Islet of Langerhans (tissue), 1 donor: ENCODE measurements around the gene PMFBP1.

Source experiments
- FAIRE-seq: peaks from one replicate; lab custom pipeline; 2011; peaks lifted over from hg19 to GRCh38; lab: Jason Lieb, UNC

The PMFBP1 gene

DNA sequence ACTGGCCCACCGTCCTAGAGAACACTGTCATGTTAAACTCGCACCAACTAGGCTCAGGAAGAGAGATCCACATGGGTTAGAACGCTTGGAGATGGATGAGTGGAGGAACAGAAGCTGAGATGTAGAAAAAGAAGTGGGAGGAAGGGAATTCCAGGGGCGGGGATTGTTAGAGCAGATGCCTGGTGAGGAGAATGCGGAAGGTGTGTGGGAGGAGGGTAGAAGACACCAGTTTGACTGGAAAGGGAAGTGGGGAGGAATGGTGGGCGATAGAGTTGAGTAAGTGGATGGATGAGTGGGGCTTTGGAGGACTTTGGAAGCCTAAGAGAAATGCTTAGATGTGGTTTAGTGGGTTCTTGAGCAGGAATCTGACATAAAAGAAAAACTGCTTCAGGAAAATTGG, 40.9 kb downstream of the PMFBP1 start:
- no peak for FAIRE-seq

DNA sequence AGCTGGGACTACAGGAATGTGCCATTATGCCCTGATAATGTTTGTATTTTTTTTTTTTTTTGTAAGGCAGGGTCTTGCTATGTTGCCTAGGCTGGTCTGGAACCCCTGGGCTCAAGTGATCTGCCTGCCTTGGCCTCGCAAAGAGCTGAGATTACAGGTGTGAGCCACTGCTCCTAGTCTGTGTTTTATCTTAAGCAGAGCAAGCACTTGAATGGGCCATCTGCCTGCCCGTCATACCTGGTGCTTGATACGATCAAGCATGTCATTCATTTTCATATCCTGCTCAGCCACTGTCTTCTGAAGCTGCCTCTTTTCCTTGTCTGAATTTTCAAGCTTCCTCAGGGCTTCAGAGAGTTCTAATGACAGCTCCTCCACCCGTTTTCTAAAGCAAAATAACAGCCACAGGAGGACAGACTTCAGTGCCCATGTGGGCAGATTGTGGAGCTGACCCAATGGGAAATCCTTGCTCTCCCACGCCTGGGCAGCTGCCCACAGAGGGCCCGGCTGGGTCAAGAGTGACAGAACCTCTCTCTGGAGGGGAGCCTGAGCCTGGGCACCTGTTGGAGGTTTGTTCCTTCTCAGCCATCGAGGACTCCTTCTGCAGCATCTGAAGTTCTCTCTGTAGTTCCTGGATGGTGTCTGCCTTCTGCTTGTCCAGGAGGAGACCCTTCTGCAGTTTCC, 41.8 kb downstream of the PMFBP1 start:
- no peak for FAIRE-seq

DNA sequence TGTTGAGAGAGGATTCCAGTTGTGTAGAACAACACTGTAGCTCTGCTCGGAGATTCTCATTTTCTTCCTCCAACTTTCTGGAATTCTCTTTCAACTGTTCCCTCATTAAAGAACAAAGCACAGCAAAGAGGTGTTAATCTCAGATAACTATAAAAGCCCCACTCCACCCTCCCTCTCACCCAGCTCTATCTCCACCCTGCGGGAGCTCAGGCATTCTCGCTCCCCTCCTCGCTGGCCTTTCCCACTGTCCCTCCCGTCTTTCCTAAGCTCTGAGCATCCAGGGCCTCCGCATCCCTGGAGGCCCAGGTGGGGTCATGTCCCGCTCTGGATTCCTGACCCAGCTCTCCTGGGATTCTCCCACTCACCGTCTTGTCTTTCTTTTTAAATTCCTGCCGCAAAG, 43.3 kb downstream of the PMFBP1 start:
- FAIRE-seq, result no peak

DNA sequence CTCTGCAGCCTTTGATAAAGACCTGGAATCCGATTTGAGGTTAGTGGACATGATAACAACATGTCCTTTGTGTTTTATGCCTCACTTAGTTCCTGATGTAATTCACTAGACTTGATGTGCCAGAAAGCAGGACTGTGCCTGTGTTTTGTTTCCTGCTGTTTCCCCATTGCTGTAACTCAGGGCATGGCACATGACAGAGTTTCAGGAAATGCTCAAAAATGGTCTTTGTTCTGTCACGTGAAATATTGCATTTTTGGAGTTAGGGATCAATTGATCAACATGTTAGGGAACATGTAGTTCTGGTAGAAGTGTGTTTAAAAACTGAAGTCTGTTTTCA, 45.6 kb downstream of the PMFBP1 start:
- FAIRE-seq, result no peak

DNA sequence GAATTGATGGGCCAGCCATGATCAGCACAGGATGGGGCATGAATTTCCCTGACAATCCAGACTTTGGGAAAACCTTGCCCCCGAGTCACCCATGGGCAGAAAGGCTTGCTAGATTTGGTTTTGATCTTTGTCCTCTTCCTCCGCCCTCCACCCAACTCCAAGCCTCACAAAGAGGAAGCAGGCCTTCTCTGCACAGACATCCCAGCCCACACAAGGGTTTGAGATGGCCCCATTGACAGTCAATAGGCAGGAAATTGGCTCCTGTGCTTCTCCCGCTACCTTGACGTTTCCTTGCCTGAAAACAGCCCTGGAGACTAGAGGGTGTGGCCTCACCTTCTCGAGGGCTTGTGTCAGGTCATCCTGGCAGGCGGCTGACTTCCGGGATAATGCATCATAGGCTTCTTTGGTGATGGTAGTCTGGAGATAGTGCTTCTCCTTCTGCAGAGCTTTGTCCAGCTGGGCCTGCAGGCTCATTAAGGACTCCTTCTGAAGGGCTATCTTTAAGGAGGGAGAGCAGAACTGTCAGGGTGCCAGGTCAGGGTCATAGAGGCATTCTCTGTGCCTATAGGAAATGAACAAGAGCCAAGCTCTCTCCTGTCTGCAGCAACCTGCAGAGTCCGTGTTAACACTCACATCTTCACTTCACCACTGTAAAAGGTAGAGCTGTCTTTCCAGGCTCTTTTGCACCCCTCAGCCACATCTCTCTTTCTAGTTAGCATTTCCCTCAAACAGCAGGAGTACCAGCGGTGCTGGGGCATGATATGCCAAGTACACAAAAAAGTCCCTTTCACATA, 46.1 kb downstream of the PMFBP1 start:
- FAIRE-seq, result no peak

DNA sequence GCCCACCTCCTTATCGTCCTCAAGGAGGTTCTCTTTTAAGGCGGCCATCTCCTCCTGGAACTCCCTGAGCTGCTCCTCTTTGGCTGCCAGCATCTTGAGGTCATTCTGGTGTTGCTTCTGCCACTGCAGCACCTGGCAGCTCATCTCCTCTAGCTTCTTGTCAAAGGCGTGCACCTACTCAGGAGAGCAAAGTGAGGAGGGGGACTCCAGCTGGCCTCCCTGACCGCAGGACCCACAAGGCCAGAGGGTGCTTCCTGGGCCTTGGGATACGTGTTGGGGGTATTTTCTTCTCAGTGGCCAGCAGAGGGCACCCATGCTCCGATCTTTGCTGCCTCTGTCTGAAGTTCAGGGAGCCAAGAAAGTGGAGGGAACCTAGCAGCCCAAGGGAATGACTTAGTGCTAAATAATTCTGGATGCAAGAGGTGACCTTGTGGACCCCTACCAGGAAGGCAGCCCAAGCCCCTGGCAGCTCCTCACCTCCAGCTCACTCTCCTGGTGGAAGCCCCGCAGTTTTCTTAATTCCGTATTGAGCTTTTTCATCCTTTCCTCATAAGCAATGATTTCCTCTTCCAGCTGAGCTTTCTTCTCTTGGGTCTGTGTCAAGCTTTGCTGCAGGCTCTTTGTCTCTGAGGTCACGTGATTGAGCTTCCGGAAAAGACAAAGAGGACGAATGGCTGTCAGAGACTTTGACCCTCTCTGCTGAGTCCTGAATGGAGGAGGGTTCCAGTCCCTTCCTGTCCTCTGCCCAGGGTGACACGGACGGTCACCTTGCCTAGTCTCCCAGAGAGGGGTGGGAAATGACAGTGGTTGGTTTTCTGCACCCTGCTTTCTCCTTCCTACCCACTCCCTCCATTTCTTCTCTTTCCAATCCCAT, 47.0 kb downstream of the PMFBP1 start:
- FAIRE-seq, result peak; percentile 89

DNA sequence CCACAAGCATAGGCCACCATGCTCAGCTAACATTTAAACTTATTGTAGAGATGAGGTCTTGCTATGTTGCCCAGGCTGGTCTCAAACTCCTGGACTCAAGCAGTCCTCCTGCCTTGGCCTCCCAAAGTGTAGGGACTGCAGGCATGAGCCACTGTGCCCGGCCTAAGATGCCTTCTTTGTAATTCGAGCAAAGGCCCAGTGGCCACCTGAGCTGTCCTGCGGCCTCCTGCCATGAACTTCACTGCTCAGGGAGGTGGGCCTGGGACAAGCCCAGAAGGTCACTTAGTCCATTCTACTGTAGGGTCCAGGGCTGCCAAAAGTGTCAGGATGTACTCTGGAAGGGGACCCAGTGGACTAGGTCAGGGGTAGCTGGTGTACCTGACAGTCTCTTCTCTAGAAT, 47.8 kb downstream of the PMFBP1 start:
- FAIRE-seq, result no peak

DNA sequence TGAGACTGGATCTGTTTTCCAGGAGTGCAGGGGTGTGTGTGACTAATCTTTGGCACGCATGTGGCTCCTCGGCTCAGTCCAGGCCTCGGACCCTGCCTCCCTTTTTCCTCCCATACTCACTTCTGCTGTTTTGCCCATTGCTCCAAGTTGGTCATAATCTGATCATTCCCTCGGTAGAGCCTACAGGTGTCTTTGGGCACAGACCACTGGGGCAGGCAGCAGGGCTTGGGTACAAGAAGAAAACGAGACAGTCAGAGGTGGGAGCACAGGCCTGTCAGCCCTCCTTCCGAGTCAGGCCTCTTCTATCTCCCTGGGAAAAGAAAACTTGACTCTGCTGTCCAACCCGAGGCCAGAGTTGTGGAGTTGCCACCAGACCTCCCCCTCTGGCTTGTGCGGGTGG, 48.5 kb downstream of the PMFBP1 start:
- FAIRE-seq, result no peak

DNA sequence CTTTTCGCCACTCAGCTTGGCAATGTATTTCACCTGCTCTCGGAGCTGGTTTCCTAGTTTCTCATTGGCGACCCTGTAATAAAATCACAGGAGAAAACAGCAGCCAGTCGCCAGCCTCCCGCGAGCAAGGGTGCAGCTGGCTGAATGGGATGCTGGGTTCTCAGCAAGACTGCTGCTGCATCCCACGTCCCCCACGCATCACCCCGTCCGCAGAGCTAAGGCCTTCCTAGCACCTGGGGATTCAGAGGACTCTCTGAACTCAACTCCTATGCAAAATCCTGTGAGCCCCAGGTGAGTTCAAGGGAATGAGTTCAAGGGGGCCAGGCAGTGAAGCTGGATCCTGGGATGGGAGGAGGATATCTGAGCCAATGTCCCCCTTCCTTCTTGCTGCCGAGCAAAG, 49.0 kb downstream of the PMFBP1 start:
- FAIRE-seq, result no peak

DNA sequence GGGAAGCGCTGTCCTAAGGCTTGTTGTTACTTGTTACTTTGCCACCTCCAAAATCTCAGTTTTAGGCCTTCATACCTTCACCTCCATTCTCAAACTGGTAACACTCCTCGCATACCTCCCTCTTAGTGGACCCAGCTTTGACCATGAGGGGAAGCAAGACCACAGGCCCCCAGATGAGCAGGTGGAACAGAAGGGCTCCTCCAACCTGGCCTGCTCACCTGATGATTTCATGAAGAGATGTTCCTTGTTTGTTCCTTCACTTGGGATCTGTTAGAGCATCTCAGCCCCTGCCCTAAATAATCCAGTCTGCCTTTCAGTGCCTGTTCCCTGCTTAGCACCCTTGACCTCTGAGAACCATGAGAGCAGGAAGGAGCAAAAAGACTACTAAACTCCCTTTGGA, 49.6 kb downstream of the PMFBP1 start:
- no peak for FAIRE-seq

DNA sequence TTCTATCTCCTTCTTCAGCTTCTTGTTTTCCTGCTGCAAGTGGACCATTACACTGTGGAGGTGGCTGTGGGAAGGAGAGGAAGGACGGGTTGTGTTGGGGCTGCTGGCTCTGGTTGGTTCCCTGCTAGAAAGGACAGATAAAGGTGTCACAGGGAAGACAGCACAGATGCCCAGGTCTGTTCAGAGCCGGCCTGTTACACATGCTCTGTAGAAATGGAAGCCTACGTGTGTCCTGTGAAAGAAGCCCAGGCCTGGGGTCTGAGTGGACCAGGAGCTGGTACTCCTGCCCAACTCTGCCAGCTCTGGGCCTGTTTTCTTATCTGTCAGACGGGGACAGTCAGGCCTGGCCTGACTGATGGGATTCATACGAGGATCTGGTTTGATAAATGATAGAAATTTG, 51.9 kb downstream of the PMFBP1 start:
- no peak for FAIRE-seq

DNA sequence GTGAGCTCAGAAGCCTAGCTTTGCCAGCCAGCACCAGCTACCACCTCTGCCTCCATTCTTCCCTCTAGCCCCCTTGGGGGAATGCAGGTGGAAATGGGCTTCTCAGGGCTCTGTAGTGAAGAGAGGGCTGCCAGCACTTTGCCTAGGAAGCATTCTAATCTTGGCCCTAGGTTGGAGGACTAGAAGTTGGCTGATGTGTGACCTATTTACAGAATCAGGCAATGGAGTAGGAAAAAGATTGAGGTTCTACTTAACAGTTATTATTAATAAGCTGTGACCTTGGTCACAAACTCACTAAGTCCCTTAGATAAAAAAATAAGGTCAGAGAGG, 58.4 kb downstream of the PMFBP1 start:
- no peak for FAIRE-seq

DNA sequence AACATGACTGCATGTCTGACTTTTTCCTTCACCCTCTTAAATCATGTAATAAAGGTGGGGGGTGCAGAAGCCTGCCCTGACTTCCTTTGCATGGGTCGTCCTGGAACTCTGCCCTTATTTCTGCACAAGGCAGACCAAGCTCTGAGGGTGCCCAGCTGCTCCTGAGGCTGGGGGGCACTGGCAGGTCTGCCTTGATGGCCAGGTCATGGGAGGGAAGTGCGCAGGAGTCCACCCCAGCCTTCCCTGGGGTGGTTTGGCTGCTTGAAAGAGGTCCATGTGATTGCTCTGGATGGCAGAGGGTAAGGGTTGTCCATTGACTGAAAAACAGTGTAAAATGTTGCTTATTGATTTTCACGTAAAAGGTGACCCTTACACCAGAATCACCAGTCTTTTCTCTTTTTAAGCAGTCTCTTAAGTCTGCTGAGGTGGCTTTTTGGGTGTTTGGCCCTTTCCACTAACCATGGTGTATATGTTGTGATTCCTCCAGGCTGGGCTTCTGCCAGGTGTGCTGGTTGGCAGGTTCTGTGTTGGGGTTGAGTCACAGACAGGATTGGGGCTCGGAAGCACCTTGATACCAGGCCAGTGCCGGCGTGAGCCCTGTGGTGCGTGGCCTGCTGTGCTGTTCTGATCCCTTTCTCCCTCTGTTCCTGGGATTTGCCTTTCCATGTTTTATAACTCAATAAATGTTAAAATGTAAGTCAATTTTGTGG, 58.9 kb downstream of the PMFBP1 start:
- no peak for FAIRE-seq

DNA sequence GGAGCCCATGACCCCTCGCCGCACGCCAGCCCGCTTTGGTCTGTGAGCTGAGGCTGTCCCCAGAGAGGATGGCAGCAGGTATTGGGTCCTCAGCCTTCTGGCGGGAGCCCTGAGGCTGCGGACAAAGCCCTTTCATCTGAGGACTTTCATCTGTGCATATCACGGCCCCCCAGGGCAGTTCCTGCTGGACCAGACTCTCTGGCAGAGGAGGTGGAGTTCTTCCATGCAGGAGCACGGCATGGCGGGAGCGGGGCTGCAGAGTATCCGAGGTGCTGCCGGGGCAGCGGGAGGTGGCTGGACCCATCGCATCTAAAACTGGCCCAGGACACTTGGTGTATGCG, 59.5 kb downstream of the PMFBP1 start:
- FAIRE-seq, result no peak

DNA sequence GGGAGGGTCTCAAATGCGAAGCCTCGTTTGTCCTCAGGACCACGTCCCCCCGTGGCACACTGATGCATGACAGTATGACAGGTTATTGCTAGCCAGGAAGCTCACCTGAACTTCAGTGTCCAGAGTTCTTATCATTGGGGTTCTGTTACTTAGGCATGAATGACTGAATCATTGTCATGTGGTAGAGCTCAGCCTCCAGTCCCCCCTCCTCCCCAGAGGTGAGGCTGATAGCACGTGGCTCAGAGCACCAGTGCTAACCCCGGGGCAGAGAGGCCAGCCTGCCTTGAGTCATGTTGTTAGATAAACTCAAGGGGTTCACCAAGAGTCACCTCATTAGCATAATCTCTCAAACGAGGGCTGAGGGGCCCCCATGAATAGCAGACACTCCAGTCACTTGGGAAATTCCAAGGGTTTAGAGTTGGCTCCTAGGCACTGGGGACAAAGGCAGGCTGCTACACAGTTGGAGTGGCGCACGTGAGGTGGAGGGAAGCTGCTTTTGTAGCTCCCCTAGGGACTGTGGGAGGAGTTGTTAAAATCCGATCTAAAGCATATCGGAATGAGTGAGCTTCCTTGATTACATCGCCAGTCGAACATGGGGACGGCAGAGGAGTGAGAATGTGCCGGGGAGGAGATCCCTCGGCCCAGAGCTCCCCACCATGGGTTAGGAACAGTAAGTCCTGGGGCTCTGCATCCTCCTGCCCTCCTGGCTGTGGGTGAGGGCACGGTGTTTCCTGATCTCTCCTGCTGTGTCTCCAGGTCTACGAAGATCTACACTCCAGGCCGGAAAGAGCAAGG, 60.1 kb downstream of the PMFBP1 start:
- FAIRE-seq, result no peak

DNA sequence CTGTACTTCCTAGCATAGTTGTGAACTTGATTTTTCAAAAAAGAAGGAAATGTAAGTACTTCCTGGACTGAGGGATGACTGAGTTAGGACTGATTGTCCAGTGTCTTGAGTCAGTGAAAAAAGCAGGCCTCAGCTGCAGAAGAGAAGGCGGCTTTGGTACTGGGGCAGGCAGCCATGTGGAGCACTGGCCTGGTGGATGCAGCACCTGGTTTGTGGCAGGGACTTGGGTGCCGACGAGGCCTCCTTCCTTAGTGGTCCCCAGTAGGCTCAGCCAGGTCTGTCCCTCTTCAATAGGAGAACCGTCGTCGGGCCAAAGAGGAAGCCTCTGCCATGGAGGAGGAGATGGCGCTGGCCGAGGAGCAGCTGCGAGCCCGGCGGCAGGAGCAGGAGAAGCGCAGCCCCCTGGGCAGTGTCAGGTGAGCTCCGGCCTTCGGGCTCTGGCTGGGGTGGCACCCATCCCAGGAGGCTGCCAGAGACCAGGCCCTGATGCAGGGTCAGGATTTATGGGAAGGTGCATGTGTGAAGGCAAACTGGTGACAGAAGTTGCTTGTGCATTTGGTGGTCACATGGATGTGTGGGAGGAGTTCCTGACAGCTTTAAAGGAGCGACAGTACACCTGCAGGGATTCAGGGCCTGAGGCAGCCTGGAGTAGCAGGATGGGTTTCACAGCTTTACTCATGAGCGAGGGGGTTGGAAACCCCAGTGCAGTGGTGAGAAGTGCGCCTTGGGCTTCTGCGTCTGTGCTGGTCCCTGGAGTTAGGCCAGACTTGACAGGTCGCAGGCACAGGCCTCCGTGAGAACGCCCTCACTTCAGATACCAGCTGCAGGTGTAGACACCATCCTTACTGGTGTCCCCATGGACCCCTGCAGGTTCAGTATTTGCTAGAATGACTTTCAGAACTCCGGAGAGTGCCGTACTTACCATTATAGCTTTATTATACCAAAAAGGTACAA, 61.0 kb downstream of the PMFBP1 start:
- FAIRE-seq, result no peak

DNA sequence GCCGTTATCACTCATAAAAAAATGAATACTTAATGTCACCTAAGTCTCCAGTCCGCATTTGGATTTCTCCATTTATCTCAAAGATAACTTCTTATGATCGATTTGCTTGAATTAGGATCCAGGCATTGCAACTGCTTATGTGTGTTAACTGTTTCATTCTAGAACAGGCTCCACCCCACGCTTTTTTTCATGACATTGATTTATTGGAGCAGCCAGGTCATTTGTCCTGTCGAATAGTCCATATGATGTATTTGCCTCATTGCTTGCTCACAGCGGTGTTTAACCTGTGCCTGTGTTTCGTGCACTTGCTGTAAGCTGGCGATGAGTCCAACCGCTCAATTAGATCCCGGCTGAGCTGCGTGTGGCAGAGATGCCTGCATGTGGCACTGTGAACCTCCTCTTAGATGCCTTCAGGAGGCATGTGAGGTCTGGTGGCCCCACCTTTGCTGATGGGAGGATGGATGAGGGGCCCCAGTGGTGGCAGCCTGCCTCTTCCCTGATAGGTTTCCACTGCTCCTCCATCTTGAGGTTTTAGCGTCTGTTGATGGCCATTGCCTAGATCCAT, 61.9 kb downstream of the PMFBP1 start:
- no peak for FAIRE-seq

DNA sequence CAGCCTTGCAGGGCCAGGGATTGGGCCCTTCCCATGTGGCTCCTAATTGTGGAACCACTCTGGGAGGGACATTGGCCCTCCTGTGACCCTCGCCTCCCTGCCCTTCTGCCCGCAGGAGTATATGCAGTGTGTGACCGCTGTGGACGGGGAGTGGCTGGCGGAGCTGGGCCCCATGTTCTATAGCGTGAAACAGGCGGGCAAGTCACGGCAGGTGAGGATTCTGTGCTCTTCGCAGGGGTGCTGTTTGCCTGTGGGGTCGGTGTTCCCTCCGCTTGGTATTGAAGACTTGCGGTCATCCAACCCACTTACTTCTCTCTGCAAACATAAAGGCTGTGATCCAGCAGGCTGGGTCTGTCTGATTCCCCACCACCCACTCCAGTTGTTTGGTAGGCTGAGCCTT, 62.7 kb downstream of the PMFBP1 start:
- no peak for FAIRE-seq

DNA sequence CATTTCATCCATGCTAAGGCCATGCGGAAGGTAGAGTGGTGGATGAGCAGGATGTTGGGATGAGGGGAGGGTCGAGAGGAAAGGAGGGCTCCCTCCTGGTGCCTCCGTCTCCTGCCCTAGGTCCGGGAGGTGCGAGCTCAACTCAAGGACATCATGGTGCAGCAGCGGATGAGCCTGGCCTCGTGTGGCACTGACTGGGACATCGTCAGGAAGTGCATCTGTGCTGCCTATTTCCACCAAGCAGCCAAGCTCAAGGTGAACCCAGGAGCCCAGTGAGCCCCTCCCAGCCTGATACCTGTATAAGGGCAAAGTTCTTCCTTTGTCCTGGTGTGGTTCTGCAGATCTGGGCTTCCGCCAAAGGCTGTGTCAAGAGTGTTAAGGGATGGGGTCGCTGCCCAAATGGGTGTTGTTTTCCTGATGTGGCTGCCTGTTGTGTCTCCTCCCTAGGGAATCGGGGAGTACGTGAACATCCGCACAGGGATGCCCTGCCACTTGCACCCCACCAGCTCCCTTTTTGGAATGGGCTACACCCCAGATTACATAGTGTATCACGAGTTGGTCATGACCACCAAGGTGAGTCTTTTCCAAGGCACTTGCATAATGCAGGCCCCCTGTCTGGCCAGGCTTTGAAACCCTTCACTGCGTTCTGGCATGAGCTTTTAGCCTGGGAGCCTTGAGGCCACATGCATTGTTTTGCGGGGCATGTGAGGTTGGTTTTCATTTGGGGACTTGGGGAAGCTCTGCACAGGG, 63.4 kb downstream of the PMFBP1 start:
- FAIRE-seq, result no peak

DNA sequence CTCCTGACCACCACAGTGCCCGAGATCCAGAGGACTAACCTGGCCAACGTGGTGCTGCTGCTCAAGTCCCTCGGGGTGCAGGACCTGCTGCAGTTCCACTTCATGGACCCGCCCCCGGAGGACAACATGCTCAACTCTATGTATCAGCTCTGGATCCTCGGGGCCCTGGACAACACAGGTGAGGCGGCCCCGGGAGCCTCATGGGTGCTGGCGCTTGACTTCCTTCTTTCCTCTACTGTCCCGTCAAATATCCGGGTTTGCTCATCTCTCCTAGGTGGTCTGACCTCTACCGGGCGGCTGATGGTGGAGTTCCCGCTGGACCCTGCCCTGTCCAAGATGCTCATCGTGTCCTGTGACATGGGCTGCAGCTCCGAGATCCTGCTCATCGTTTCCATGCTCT, 64.6 kb downstream of the PMFBP1 start:
- FAIRE-seq, result no peak
